HL-60 (cell line): ENCODE results near the gene PRKAR1B.

Source experiments
- TF ChIP-seq, protein P1 (sequence below): IDR thresholded peaks from one replicate; pipeline ENCODE4 v1.5.1; 2011; ENCODE audit warnings: low read length, control low read depth, inconsistent platforms; ENCODE audit not compliant: insufficient read depth
- TF ChIP-seq, protein P2 (sequence below): IDR thresholded peaks from 2 replicates; pipeline ENCODE4 v1.6.1; 2012; ENCODE audit warnings: low read depth; ENCODE audit not compliant: insufficient replicate concordance

DNA sequence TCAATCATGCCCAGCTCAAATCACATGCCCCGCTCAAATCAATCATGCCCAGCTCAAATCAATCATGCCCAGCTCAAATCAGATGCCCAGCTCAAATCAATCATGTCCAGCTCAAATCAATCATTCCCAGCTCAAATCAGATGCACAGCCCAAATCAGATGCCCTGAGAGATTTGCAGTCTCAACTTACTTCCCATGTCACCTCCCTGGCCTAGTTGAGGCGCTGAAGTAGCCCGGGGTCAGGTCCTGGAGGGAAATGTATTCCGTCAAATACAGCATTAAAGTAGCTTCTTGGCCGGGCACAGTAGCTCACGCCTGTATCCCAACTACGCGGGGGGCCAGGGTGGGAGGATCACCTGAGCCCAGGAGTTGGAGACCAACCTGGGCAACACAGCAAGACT is 15.7 kb upstream of the PRKAR1B start:
- TF ChIP-seq, protein P1, sequence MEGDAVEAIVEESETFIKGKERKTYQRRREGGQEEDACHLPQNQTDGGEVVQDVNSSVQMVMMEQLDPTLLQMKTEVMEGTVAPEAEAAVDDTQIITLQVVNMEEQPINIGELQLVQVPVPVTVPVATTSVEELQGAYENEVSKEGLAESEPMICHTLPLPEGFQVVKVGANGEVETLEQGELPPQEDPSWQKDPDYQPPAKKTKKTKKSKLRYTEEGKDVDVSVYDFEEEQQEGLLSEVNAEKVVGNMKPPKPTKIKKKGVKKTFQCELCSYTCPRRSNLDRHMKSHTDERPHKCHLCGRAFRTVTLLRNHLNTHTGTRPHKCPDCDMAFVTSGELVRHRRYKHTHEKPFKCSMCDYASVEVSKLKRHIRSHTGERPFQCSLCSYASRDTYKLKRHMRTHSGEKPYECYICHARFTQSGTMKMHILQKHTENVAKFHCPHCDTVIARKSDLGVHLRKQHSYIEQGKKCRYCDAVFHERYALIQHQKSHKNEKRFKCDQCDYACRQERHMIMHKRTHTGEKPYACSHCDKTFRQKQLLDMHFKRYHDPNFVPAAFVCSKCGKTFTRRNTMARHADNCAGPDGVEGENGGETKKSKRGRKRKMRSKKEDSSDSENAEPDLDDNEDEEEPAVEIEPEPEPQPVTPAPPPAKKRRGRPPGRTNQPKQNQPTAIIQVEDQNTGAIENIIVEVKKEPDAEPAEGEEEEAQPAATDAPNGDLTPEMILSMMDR = no peak
- TF ChIP-seq, protein P2, sequence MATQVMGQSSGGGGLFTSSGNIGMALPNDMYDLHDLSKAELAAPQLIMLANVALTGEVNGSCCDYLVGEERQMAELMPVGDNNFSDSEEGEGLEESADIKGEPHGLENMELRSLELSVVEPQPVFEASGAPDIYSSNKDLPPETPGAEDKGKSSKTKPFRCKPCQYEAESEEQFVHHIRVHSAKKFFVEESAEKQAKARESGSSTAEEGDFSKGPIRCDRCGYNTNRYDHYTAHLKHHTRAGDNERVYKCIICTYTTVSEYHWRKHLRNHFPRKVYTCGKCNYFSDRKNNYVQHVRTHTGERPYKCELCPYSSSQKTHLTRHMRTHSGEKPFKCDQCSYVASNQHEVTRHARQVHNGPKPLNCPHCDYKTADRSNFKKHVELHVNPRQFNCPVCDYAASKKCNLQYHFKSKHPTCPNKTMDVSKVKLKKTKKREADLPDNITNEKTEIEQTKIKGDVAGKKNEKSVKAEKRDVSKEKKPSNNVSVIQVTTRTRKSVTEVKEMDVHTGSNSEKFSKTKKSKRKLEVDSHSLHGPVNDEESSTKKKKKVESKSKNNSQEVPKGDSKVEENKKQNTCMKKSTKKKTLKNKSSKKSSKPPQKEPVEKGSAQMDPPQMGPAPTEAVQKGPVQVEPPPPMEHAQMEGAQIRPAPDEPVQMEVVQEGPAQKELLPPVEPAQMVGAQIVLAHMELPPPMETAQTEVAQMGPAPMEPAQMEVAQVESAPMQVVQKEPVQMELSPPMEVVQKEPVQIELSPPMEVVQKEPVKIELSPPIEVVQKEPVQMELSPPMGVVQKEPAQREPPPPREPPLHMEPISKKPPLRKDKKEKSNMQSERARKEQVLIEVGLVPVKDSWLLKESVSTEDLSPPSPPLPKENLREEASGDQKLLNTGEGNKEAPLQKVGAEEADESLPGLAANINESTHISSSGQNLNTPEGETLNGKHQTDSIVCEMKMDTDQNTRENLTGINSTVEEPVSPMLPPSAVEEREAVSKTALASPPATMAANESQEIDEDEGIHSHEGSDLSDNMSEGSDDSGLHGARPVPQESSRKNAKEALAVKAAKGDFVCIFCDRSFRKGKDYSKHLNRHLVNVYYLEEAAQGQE = no peak
